ENCODE measurements around the gene SAMM50.

SAMM50 gene

DNA sequence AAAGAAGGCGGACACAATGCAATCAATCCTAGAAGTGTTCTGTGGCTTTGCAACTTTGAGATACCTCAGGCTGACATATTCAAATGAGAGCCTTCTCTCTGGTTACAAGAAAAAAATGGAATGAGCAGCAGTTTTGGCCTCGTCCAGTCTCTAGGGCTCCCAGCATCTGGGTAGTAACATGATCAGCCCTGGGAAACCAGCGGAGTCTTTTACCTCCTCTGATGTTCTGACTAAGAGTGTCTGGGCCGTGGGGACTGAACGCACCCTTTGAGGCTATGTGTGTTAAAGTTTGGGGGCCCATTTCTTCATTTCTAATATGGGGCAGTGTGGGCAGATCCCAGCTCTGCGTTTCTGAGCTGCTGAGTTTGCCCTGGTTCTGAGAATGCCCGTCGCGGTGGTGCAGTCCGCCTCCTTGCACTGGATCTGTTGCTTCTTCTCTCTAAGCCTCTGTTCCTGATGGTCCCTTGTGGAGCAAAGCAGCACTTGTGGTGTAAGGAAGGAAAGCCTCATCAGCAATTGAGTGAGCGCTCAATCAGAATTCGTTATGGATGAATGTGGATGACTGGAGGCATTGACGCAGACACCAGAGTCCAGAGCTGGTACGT, 77.0 kb downstream of the SAMM50 start:
- DNase-seq = no peak

- no peak for DNase-seq
These were observed 78.0 kb downstream of the SAMM50 start for GRCh38 chr22:44033287-44033686.

- DNase-seq = no peak
These were observed 78.5 kb downstream of the SAMM50 start for GRCh38 chr22:44033694-44034093.

GRCh38 chr22:44037519-44038375, 82.5 kb downstream of the SAMM50 start:
- DNase-seq = peak; percentile 32

DNA sequence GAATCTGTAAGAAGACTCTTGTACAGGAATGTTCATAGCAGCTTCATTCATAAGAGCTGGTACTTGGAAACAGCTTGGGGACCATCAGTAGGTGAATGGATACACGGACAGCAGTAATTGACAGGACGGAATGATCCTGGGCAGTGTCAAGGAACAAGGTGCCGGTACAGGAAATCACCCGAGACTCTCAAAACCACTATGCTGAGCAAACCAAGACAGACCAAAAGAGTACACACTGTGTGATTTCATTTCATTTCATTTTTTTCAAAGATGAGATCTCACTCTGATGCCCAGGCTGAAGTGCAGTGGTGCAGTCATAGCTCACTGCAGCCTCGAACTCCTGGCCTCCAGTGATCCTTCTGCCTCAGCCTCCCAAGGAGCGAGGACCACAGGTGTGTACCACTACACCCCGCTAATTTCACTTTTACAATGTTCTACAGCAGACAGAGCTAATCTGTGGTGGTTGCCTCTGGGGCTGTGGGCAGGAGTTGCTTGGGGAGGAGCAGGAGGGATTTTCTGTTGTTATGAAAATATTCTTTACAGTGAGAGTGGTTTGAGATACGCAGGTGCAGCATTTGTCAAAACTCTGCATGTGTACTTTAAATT, 84.4 kb downstream of the SAMM50 start:
- DNase-seq = no peak

GRCh38 chr22:44042249-44043218, 87.3 kb downstream of the SAMM50 start:
- peak; percentile 5 for DNase-seq

- no peak for DNase-seq
These were observed 89.9 kb downstream of the SAMM50 start for GRCh38 chr22:44045145-44045544.
